Activated naive CD4-positive, alpha-beta T cell treated with anti-CD3 and anti-CD28 coated beads, Interleukin-2, amount 50 U/mL, for 24 hours (primary cell): Measurements from ENCODE around the gene TMEM38B.

Source experiments
- H3K27ac Mint-ChIP-seq: one replicate; pipeline ENCODE4 v1.8.0; 2021; ENCODE audit warnings: mild to moderate bottlenecking, mixed read lengths
- H3K27me3 Mint-ChIP-seq: one replicate; pipeline ENCODE4 v1.8.0; 2021; ENCODE audit warnings: mixed read lengths
- H3K36me3 Mint-ChIP-seq: one replicate; pipeline ENCODE4 v1.8.0; 2021; ENCODE audit warnings: mixed read lengths
- H3K4me1 Mint-ChIP-seq: one replicate; pipeline ENCODE4 v1.8.0; 2021; ENCODE audit warnings: mixed read lengths
- H3K4me3 Mint-ChIP-seq: one replicate; pipeline ENCODE4 v1.8.0; 2021; ENCODE audit warnings: mild to moderate bottlenecking, mixed read lengths
- H3K9me3 Mint-ChIP-seq: one replicate; pipeline ENCODE4 v1.8.0; 2021; ENCODE audit warnings: mixed read lengths

TMEM38B gene

DNA sequence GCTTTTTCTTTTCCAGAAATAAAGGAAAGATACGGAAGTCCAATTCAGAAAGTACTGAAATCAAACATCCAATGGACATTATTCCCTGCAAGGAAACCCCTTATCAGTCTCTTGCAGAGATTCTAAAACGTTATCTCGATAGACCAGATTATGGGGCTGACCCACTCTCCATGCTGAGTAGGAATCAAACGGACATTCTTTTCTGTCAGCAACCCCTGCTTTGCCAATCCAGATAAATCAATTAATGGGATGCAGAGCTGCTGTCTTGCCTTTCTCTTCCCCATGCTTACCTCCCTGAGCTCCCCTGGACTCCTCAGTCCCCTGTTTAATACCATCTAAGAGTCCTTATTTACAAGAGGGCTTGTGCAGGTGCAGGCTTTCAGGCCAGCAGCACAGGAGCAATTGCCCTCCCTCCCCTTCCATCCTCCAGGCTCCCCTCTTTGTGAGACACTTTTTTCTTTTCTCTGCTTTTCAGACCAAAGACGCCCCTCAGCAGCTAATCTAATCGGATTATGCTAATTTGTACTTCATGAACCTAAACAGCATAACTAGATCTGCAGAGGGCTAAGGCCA lies 17.9 kb upstream of the TMEM38B start:
- H3K4me1 Mint-ChIP-seq = no peaks in the 10 kb centered on the region

GRCh38 chr9:105678163-105678562 lies 16.2 kb upstream of the TMEM38B start:
- Mint-ChIP-seq H3K27ac (no peak overlapping the region), H3K4me1 (no peaks in the 10 kb centered on the region), H3K9me3 (no peaks in the 10 kb centered on the region), H3K36me3 (no peaks in the 10 kb centered on the region), H3K4me3 (no peak overlapping the region), H3K27me3 (no peaks in the 10 kb centered on the region)

More for the DNA sequence above, 17.9 kb upstream of the TMEM38B start:
- Mint-ChIP-seq H3K27ac (no peak overlapping the region), H3K4me3 (no peak overlapping the region), H3K9me3 (no peaks in the 10 kb centered on the region), H3K36me3 (no peaks in the 10 kb centered on the region), H3K27me3 (no peaks in the 10 kb centered on the region)

GRCh38 chr9:105678781-105679180 lies 15.6 kb upstream of the TMEM38B start:
- Mint-ChIP-seq H3K4me3 (no peak overlapping the region), H3K27me3 (no peaks in the 10 kb centered on the region), H3K36me3 (no peaks in the 10 kb centered on the region), H3K27ac (no peak overlapping the region), H3K9me3 (no peaks in the 10 kb centered on the region), H3K4me1 (no peaks in the 10 kb centered on the region)

- Mint-ChIP-seq H3K27me3 (no peaks in the 10 kb centered on the region), H3K4me3 (no peak overlapping the region), H3K36me3 (no peaks in the 10 kb centered on the region), H3K4me1 (no peaks in the 10 kb centered on the region), H3K9me3 (no peaks in the 10 kb centered on the region), H3K27ac (no peak overlapping the region)
These were observed 14.9 kb upstream of the TMEM38B start for GRCh38 chr9:105679257-105680022.

- H3K4me1 Mint-ChIP-seq = no peaks in the 10 kb centered on the region
- H3K27ac Mint-ChIP-seq = no peak overlapping the region
- no peaks in the 10 kb centered on the region for H3K9me3 Mint-ChIP-seq
- H3K4me3 Mint-ChIP-seq = no peak overlapping the region
- H3K36me3 Mint-ChIP-seq = no peaks in the 10 kb centered on the region
- H3K27me3 Mint-ChIP-seq = no peaks in the 10 kb centered on the region
These were observed 13.0 kb upstream of the TMEM38B start for GRCh38 chr9:105681313-105681712.

GRCh38 chr9:105681724-105682123 lies 12.6 kb upstream of the TMEM38B start:
- no peaks in the 10 kb centered on the region for H3K4me1 Mint-ChIP-seq
- H3K36me3 Mint-ChIP-seq = no peaks in the 10 kb centered on the region
- no peaks in the 10 kb centered on the region for H3K27me3 Mint-ChIP-seq
- H3K9me3 Mint-ChIP-seq = no peaks in the 10 kb centered on the region
- H3K4me3 Mint-ChIP-seq = no peak overlapping the region
- H3K27ac Mint-ChIP-seq = no peak overlapping the region

DNA sequence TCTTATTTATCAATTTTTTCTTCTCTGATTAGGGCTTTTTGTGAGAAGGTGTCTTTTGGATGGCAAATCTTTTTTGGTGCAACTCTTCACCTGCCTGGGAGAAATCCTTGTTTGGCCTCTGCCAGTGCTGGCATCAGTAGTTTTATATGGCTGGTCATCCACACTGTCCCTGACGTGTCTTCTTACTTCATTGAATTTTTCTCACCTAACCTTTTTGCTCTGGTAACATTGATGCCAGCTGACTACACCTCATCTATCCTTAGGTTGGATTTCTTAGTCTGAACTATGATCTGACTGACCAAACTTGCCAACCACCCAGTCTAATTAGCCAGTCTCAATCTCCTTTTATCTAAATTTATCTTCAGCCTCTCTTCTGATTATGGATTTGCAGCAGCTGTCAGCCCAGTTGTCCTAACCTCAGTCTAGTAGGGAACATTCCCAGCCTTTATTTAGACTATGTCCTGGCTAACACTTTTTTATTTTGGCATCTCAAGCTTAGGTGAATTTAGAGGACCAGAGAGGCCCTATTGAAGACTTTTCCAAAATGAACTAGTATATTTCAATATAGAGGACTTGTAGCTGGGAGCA lies 10.6 kb upstream of the TMEM38B start:
- H3K4me3 Mint-ChIP-seq = no peak overlapping the region
- no peak overlapping the region for H3K27ac Mint-ChIP-seq
- H3K27me3 Mint-ChIP-seq = no peaks in the 10 kb centered on the region
- H3K4me1 Mint-ChIP-seq = no peaks in the 10 kb centered on the region
- H3K36me3 Mint-ChIP-seq = no peaks in the 10 kb centered on the region
- H3K9me3 Mint-ChIP-seq = no peaks in the 10 kb centered on the region

DNA sequence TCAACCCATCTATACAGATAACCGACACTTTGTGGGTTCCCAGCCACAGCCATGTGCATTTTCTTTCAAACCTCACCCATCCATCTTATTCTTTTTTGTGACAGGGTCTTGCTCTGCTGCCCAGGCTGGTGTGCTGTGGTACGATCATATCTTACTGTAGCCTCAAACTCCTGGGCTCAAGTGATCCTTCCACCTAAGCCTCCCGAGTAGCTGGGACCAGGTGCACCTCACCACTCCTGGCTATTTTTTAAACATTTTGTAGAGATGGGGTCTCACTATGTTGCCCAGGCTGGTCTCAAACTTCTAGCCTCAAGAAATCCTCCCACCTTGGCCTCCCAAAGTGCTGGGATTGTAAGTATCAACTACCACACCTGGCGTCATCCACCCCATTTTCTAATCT lies 7.4 kb upstream of the TMEM38B start:
- Mint-ChIP-seq H3K36me3 (no peaks in the 10 kb centered on the region), H3K4me3 (no peak overlapping the region), H3K27ac (no peak overlapping the region), H3K27me3 (peaks cover 12% of the 10 kb centered on the region), H3K4me1 (no peaks in the 10 kb centered on the region), H3K9me3 (no peaks in the 10 kb centered on the region)

DNA sequence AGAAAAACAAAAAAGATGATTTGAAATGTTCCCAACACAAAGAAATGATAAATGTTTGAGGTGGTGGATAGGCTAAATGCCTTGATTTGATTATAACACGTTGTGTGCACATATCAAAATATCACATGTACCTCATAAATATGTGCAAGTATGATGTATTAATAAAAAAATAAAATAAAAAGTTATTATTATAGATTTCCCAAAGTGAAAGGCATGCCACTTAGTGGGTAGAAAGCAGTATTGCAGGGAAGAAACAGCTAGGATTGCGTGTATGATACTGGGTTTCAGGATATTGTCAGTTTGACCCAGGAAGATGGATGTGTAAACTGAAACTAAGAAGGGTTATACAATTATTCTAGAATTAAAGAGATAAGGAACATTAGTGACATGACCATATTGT lies 3.6 kb upstream of the TMEM38B start:
- Mint-ChIP-seq H3K36me3 (no peaks in the 10 kb centered on the region), H3K4me3 (no peak overlapping the region), H3K27ac (no peak overlapping the region), H3K27me3 (peaks cover 17% of the 10 kb centered on the region), H3K4me1 (peaks cover 15% of the 10 kb centered on the region), H3K9me3 (no peaks in the 10 kb centered on the region)

DNA sequence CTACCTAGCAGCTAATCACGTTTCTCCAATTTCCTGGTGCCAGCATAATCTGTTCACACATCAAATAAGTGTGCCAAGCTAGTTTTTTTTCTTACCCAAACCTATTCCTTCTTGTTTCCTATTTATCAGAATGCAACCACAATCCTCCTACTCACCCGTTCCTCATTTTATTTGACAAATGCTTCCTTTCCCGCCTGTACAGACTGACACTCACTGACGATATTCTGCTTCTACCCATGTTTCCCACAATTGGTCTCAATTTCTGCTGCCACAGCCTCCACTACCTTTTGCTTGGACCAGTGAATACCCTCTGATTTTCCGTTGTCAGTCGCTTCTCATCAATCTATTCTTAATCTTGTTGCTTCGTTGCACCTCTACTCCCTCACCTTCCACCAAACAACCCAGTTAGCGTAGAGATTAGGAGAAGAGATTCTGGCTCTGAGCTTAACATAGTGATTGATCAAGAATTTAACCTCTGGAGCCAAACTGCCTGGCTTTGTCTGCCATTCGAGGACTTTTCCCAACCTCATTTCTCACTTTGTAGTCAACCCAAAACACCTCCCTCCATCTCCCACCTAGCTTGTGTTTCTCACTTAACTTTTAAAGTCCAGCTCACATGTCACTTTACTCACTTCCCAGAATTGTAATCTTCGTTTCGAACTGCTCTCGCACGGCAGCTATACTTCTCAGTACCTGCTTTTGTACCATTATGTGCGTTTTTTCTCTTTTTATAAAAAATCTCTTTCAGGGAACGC lies 729 bp upstream of the TMEM38B start:
- peak overlapping the region; percentile 82 for H3K4me3 Mint-ChIP-seq
- H3K36me3 Mint-ChIP-seq = no peaks in the 10 kb centered on the region
- no peaks in the 10 kb centered on the region for H3K9me3 Mint-ChIP-seq
- peaks cover 37% of the 10 kb centered on the region for H3K4me1 Mint-ChIP-seq
- H3K27me3 Mint-ChIP-seq = peaks cover 17% of the 10 kb centered on the region
- no peak overlapping the region for H3K27ac Mint-ChIP-seq

- Mint-ChIP-seq H3K27ac (peak overlapping the region; percentile 9), H3K27me3 (peaks cover 12% of the 10 kb centered on the region), H3K4me3 (peak overlapping the region; percentile 93), H3K9me3 (no peaks in the 10 kb centered on the region), H3K36me3 (no peaks in the 10 kb centered on the region), H3K4me1 (peaks cover 51% of the 10 kb centered on the region)
These were observed 674 bp downstream of the TMEM38B start for GRCh38 chr9:105694848-105695581.

- peak overlapping the region; percentile 42 for H3K4me3 Mint-ChIP-seq
- H3K27ac Mint-ChIP-seq = no peak overlapping the region
- peaks cover 9% of the 10 kb centered on the region for H3K27me3 Mint-ChIP-seq
- H3K4me1 Mint-ChIP-seq = peaks cover 64% of the 10 kb centered on the region
- H3K36me3 Mint-ChIP-seq = no peaks in the 10 kb centered on the region
- no peaks in the 10 kb centered on the region for H3K9me3 Mint-ChIP-seq
These were observed 2.0 kb downstream of the TMEM38B start for GRCh38 chr9:105696219-105696793.

- Mint-ChIP-seq H3K4me1 (peaks cover 67% of the 10 kb centered on the region), H3K9me3 (no peaks in the 10 kb centered on the region), H3K36me3 (no peaks in the 10 kb centered on the region), H3K27ac (no peak overlapping the region), H3K27me3 (peaks cover 3% of the 10 kb centered on the region), H3K4me3 (no peak overlapping the region)
These were observed 3.5 kb downstream of the TMEM38B start for GRCh38 chr9:105697871-105698270.

- Mint-ChIP-seq H3K27ac (no peak overlapping the region), H3K4me3 (no peak overlapping the region), H3K9me3 (no peaks in the 10 kb centered on the region), H3K4me1 (peaks cover 66% of the 10 kb centered on the region), H3K27me3 (peaks cover 2% of the 10 kb centered on the region), H3K36me3 (no peaks in the 10 kb centered on the region)
These were observed 4.1 kb downstream of the TMEM38B start for GRCh38 chr9:105698348-105698870.

GRCh38 chr9:105700668-105701067 lies 6.3 kb downstream of the TMEM38B start:
- Mint-ChIP-seq H3K4me3 (no peak overlapping the region), H3K36me3 (no peaks in the 10 kb centered on the region), H3K4me1 (peaks cover 53% of the 10 kb centered on the region), H3K9me3 (no peaks in the 10 kb centered on the region), H3K27me3 (no peaks in the 10 kb centered on the region), H3K27ac (no peak overlapping the region)
